ENCODE results near the gene MSI2.

The MSI2 gene

DNA sequence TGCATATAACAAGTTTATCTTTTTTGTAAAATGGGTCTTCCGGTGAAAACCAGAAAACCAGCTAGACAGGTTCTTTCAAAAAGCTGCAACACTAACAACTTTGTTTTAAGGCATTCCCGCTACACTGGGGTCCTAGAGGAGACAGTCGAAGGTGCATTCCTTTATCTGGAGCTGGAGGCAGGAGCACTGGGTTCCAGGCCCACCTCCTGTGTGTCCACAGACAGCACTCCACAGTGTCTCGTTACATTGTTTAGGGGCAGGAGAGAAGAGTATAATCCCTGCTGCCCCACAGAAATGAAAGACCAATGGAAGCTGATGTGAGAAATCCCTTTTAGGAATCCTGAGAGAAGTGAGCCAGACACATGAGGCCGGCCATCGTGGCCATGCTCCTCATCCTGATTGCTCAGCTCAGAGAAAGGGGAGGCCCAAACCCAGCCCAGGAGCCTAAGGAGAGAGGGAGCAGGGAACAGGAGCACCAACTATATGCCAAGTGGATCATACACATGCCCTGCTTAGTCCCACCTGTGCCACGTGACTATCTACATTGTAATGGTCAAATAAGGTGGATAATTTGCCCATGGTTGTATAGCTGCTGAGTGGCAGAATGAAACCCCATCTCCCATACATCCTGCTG, 429.3 kb downstream of the MSI2 start:
- H3K9ac ChIP-seq (ENCODE audit: low read length): no peak overlapping the region
- peaks cover 22% of the 10 kb centered on the region for H3K36me3 ChIP-seq (ENCODE audit: insufficient read depth, low read length)
- no peak overlapping the region for H3K4me2 ChIP-seq (ENCODE audit: low read length)
- no peaks in the 10 kb centered on the region for H3K79me2 ChIP-seq (ENCODE audit: insufficient read depth, low read length)
- no peaks in the 10 kb centered on the region for H3K27me3 ChIP-seq (ENCODE audit: insufficient read depth, low read length)
- H3F3A ChIP-seq (ENCODE audit: insufficient read depth, low read length): no peaks in the 10 kb centered on the region
- H4K20me1 ChIP-seq (ENCODE audit: insufficient read depth, low read length): no peaks in the 10 kb centered on the region
- no peak overlapping the region for H3K4me3 ChIP-seq (ENCODE audit: low read depth, low read length, poor library complexity, severe bottlenecking)
- H2AFZ ChIP-seq (ENCODE audit: low read length): no peak overlapping the region
- no peaks in the 10 kb centered on the region for H3K9me2 ChIP-seq (ENCODE audit: low read depth, low read length)
- TF ChIP-seq, protein P1, sequence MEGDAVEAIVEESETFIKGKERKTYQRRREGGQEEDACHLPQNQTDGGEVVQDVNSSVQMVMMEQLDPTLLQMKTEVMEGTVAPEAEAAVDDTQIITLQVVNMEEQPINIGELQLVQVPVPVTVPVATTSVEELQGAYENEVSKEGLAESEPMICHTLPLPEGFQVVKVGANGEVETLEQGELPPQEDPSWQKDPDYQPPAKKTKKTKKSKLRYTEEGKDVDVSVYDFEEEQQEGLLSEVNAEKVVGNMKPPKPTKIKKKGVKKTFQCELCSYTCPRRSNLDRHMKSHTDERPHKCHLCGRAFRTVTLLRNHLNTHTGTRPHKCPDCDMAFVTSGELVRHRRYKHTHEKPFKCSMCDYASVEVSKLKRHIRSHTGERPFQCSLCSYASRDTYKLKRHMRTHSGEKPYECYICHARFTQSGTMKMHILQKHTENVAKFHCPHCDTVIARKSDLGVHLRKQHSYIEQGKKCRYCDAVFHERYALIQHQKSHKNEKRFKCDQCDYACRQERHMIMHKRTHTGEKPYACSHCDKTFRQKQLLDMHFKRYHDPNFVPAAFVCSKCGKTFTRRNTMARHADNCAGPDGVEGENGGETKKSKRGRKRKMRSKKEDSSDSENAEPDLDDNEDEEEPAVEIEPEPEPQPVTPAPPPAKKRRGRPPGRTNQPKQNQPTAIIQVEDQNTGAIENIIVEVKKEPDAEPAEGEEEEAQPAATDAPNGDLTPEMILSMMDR (IDR thresholded peaks at IDR 0.05; ENCODE audit: low read length): no peak
- TF ChIP-seq EZH2 (IDR thresholded peaks at IDR 0.05; ENCODE audit: borderline replicate concordance, low read length): no peak
- H3K4me1 ChIP-seq (ENCODE audit: insufficient read depth, low read length, severe bottlenecking): no peaks in the 10 kb centered on the region
- H3K27ac ChIP-seq (ENCODE audit: low read depth, low read length, poor library complexity, severe bottlenecking): no peak overlapping the region
- H3K9me3 ChIP-seq (ENCODE audit: low read length): 0 out of 2 replicates have a peak, but pooled peaks cover 3% of the 10 kb centered on the region

DNA sequence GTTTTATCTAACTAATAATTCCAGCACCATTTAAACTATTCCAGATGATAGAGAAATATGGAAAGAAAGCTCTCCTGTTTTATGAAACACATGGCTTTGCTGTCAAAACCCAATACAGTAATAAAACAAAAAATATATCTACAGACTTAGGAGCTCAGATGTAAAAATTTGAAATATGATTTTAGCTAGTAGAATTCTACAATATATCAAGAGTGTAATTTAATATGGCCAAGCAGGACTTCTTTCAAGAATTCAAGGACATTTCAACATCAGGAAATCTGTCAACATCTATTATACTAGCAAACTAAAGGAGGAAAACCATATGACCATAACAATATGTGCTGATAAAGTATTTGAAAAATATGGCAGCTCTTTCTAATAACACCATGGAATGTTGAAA, 431.3 kb downstream of the MSI2 start:
- Histone ChIP-seq H3K27me3 (ENCODE audit: insufficient read depth, low read length) (no peaks in the 10 kb centered on the region), H2AFZ (ENCODE audit: low read length) (no peak overlapping the region), H3K36me3 (ENCODE audit: insufficient read depth, low read length) (peaks cover 19% of the 10 kb centered on the region), H3K27ac (ENCODE audit: low read depth, low read length, poor library complexity, severe bottlenecking) (no peak overlapping the region), H3K79me2 (ENCODE audit: insufficient read depth, low read length) (no peaks in the 10 kb centered on the region), H4K20me1 (ENCODE audit: insufficient read depth, low read length) (no peaks in the 10 kb centered on the region), H3K9me2 (ENCODE audit: low read depth, low read length) (no peaks in the 10 kb centered on the region), H3K4me1 (ENCODE audit: insufficient read depth, low read length, severe bottlenecking) (no peaks in the 10 kb centered on the region), H3K4me3 (ENCODE audit: low read depth, low read length, poor library complexity, severe bottlenecking) (no peak overlapping the region), H3K4me2 (ENCODE audit: low read length) (no peak overlapping the region), H3K9ac (ENCODE audit: low read length) (no peak overlapping the region), H3F3A (ENCODE audit: insufficient read depth, low read length) (no peaks in the 10 kb centered on the region), H3K9me3 (ENCODE audit: low read length) (peaks cover 11% of the 10 kb centered on the region; the same call in 1 of the 2 replicates)
- no peak for TF ChIP-seq EZH2 (IDR thresholded peaks at IDR 0.05; ENCODE audit: borderline replicate concordance, low read length)
- TF ChIP-seq, protein P1 (IDR thresholded peaks at IDR 0.05; ENCODE audit: low read length): no peak

DNA sequence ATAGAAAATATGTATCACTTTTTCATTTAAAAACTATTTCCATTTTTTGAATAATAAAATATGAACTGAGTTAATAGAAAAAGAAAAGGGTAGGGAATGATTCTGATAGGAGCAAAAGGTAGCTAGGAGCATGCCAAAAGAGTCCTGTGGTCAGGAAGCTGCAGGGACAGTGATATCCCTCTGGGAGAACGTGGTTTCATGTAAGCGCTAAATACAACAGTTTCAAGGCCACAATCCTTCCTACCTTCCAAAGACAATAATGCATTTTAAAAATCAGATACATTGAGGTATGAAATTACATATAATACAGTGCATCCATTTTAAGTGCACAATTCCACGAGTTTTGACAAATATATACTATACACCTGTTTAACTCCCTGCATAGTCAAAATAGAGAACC, 432.9 kb downstream of the MSI2 start:
- no peak overlapping the region for H3K4me2 ChIP-seq (ENCODE audit: low read length)
- H3K4me3 ChIP-seq (ENCODE audit: low read depth, low read length, poor library complexity, severe bottlenecking): no peak overlapping the region
- no peaks in the 10 kb centered on the region for H3K4me1 ChIP-seq (ENCODE audit: insufficient read depth, low read length, severe bottlenecking)
- H2AFZ ChIP-seq (ENCODE audit: low read length): no peak overlapping the region
- H3F3A ChIP-seq (ENCODE audit: insufficient read depth, low read length): no peaks in the 10 kb centered on the region
- TF ChIP-seq EZH2 (IDR thresholded peaks at IDR 0.05; ENCODE audit: borderline replicate concordance, low read length): no peak
- TF ChIP-seq, protein P1 (IDR thresholded peaks at IDR 0.05; ENCODE audit: low read length): no peak
- no peak overlapping the region for H3K9ac ChIP-seq (ENCODE audit: low read length)
- no peaks in the 10 kb centered on the region for H3K79me2 ChIP-seq (ENCODE audit: insufficient read depth, low read length)
- no peak overlapping the region for H3K27ac ChIP-seq (ENCODE audit: low read depth, low read length, poor library complexity, severe bottlenecking)
- H3K9me2 ChIP-seq (ENCODE audit: low read depth, low read length): no peaks in the 10 kb centered on the region
- H3K36me3 ChIP-seq (ENCODE audit: insufficient read depth, low read length): peaks cover 4% of the 10 kb centered on the region; the same call in 1 of the 2 replicates
- no peaks in the 10 kb centered on the region for H4K20me1 ChIP-seq (ENCODE audit: insufficient read depth, low read length)
- H3K27me3 ChIP-seq (ENCODE audit: insufficient read depth, low read length): no peaks in the 10 kb centered on the region
- H3K9me3 ChIP-seq (ENCODE audit: low read length): peaks cover 11% of the 10 kb centered on the region; the same call in 1 of the 2 replicates
